SK-MEL-5 (cell line): Measurements from ENCODE around the gene CXCL14. TPM values are rescaled to one million over a fixed set of nuclear protein-coding genes. Genes with fewer than 3 reads are reported as not detected.

Experiments
- DNase-seq: peaks from one replicate; pipeline ENCODE4 v3.0.0-alpha.2; 2016; ENCODE audit warnings: low read depth, low spot score
- in situ Hi-C: cut with HindIII; loops from 2 replicates; pipeline ENCODE4 v1.10.0; 2016; ENCODE audit warnings: low sequenced_read_pairs, high pct_unique_total_duplicates, low pct_unique_long_range_greater_than_20kb
- total RNA-seq: library from RNA; depleted of rRNA; stranded (reverse); fragments of >200 nt; shearing (Covaris generic); gene quantifications from 2 replicates; pipeline ENCODE4 v1.2.3, GENCODE V29; 2014

Gene CXCL14
- total RNA-seq, 1 experiment from 2014 or later: not detected

DNA sequence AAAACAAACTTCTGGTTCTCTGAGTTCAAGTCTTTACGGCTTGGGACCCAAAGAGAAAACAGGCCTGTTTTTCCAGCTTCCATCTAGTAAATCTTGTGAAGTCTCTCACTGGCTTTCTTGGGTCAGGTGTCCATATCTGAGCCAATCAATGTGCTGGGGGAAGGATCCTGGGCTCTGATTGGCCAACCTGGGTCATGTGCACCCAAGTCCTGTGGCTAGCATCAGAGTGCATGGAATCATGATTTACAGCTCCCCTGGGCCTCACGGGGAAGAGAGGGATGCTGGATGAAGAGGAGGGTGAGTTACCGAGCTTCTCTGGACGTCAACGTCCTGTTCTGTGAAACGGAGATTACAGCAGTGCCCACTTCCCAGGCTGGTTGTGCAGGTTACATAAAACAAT is 19.4 kb downstream of the CXCL14 start:
- in situ Hi-C loops: loop anchor here (25.0 kb wide), 1 partner anchor 278 kb away; the partner anchor contains the start of gene SLC25A48
- peak; percentile 46 for DNase-seq

DNA sequence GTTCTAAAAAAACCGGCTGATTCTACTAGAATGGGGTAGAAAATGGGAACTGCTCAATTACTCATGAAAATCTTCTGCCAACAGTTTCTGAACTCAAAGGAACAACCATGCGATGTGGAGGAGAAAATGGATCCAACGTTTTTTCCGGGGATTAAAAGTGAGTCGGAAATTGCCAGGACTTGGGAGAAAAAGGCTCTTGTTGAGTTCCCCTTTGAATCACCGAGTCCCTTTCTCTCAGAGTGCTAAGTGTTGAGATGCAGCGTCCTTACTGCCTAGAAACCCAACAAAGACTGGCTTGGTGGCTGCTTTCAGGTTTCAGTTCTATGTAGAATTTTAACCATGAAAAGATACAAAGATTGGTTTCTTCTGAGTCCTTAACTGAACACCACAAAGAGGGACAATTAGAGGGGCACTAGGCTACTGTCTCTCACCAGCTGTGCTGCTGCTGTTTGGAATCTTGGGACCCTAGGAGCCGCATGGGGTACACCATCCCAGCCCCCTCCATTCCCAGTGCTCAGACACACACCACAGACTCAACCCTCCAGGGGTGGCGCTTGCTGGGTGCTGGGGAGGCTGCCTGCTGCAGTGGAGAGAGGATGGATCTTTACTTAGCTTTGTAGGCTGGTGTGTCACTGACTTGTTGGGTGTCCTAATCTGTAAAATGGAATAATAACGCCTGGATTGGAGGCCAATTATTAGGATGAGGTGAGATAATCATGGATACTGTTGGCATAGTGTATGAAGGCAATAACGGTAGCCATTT is 21.5 kb downstream of the CXCL14 start:
- DNase-seq: no peak
- in situ Hi-C loops: loop anchor here (25.0 kb wide), 1 partner anchor 280 kb away; the partner anchor contains the start of gene SLC25A48

DNA sequence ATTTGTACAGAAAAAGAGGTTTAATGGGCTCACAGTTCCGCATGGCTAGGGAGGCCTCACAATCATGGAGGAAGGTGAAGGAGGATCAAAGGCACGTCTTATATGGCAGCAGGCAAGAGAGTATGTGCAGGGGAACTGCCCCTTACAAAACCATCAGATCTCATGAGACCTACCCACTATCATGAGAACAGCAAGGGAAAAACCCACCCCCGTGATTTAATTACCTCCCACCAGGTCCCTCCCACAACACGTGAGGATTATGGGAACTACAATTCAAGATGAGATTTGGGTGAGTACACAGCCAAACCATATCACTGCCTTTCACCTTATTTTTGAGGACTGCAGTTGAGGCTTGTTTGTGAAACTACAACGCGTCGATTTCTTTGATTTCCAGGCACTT is 22.2 kb downstream of the CXCL14 start:
- in situ Hi-C loops: loop anchor here (25.0 kb wide), 1 partner anchor 281 kb away; the partner anchor contains the start of gene SLC25A48
- DNase-seq: no peak

DNA sequence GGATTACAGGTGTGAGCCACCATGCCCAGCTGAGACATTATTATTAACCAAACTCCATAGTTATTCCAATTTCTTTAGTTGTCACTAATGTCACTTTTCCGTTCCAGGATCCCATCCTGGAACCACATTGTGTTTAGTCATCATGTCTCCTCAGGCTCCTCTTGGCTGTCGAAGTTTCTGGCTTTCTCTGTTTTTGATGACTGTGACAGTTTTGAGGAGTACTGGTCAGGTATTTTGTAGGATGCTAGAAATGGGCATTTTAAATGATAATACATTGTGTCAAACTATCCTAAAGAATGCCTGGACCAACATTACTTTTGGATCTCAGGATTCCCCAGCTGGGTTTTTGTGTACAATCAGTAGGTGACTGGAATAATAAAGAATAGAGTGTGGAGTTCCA is 23.3 kb downstream of the CXCL14 start:
- DNase-seq: no peak
- in situ Hi-C loops: loop anchor here (25.0 kb wide), 1 partner anchor 282 kb away; the partner anchor contains the start of gene SLC25A48

DNA sequence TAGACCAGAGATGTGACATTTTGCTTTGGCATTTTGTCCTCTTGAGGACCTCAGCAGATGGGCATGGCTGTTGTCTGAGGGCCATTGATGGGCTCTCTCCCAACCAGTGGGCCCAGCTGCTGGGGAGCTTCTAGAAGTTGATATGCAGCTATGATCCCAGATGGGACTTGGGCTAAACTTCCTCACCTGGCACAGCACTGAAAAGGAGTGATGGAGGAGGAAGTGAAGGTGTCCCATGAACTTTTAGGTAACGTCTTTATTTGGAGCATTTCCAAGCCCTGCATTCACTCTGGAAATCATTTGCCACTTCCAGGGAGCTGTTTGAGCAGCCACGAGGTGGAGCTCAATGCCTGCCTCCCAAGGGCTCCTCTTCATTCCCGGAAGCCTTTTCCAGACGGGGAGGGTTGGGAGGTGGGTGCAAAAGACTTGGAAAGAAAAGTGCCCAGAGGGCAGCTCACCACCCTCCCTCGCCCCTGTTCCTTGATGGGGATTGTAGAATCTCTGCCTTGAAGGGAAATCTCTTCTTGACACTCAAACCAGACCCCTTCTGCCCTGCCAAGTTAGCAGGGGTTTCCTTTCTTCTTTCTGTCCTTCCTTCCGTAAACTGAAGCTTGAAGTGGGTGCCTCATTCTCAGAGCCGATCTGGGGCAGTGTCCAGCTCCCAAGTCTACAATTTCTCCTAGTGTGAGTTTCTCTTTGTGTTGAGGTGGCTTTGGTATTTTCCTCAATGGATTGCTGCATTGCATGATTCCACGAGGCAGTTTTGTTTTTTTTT is 24.9 kb downstream of the CXCL14 start:
- in situ Hi-C loops: loop anchor here (5.0 to 25.0 kb wide), 2 partner anchors 92 to 283 kb away; partner anchors contain the start of gene SLC25A48
- peak; percentile 80 for DNase-seq

DNA sequence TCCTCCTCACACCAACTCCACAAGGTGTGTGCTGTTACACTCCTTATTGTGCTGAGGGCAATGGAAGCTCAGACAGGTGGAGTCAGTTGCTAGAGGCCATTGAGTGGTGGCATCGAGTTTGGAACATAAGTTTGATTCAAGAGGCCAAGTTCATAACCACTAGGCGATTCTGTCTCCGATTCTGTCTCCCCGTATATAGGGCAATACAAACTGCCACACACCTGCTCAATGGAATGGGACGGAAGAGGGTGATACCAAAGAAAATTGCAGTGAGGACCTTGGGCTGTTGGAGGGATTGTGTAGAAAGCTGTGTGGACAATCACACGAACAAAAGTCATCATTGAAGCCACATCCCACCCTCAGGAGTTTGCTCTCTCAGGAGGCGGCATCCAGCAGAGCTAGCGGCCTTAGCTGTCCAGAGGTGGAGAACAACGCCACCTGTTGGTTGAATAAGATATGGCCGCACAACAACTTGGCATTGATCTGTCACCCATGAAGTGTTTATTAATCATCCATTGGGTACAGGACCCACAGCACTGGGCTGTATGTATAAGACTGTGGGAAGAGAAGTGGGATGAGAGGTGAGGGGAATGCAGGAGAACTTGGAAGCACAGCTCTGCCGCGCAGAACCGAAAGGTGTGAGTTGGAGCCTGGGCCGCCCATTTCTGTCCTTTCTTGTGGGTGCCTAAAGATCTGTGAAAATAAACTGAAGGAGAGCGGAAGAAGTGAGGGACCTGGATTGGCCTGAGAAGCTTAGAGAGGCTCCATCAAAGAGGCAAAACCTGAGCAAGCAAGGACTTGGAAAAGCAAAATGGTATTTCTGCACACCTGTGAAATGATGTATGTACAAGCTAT is 27.0 kb downstream of the CXCL14 start:
- peak; percentile 79 for DNase-seq
- in situ Hi-C loops: loop anchor here (5.0 to 25.0 kb wide), 2 partner anchors 90 to 285 kb away; partner anchors contain the start of gene SLC25A48

DNA sequence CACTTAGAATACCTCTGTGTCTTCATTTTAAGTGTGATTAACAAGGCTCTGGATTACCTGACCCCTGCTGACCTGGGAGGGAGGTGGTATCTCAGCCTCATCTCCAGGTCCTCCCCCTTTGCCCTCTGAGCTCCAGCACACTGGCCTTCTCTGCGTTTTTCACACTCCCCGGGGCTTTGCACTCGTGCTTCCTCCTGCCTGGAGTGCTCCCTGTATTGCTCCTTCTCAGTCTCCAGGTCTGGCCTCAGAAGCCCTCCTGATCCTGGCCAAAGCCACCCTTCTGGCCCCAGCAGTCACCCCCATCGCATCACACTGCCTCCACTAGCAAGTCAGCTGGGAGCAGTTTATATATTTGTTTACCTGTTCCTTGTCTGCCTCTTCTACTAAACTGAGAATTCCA is 29.4 kb downstream of the CXCL14 start:
- no peak for DNase-seq
- in situ Hi-C loops: no loop called here

DNA sequence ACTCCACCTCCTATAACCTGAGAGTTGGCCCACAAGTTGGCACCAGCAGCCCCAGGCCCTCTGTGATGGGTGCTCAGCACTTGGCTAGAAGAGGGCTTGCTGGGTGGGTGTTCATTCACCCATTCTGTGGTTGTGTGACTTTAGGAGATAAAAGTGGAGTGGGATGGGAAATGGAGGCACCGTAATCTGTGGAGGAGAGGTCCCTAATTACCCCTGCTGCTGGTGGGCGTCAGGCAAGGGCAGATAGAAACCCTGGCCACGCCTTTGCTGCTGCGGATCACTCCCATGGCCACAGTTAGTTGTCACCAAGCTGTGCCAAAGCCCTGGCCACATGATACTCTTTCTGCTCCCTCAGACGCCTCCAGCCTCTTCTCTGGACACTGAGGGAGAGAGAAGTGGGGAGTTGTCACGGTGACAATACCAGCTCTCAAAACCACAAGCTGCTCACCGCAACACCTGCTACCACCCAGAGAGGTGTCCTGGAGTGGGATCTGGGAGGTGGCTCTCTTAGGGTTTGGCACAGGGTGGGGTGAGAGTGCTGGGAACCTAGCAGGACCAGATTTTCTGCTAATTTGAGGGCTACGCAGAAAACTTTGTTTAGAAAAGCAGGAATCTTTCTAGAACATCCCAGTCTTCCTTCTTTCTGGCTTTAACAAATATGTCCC is 31.1 kb downstream of the CXCL14 start:
- DNase-seq: no peak
- in situ Hi-C loops: no loop called here

DNA sequence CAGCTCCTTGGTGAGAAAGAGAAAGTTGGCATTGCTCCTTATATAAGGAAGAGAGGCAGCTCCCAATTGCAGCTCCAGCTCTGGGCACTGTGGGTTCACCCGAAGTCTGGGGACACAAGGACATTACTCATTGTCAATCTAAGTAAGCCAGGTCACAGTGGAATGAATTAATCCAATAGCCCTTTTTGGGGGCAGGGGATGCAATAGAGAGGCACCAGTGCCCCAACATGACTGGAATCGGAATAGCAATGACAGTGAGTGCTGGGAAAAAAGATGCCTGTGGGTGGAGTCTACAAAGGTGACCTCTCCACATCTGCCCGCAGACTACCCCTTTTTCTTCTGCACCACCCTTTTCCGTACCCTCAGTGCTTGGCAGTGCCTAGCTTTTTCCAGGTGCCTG is 31.9 kb downstream of the CXCL14 start:
- in situ Hi-C loops: no loop called here
- DNase-seq: no peak

DNA sequence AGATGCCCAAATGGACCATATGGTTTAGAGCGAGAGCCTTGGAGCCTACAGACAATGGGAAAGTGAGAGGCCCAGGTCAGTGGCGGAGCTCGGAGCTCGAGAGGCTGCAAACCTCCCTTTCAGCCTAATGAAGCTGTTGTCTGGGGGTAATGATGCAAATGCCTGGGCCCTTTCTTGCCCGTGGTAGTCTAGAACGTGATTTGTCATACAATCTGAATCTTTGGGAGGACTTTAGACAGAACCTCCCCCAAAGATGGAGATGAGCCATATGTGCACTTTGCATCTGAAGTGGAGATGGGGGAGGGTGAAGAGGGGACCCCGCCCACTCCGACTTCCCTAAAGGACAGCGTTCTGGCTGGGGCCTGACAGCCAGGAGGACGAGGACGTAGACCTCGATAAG is 32.7 kb downstream of the CXCL14 start:
- in situ Hi-C loops: no loop called here
- no peak for DNase-seq

DNA sequence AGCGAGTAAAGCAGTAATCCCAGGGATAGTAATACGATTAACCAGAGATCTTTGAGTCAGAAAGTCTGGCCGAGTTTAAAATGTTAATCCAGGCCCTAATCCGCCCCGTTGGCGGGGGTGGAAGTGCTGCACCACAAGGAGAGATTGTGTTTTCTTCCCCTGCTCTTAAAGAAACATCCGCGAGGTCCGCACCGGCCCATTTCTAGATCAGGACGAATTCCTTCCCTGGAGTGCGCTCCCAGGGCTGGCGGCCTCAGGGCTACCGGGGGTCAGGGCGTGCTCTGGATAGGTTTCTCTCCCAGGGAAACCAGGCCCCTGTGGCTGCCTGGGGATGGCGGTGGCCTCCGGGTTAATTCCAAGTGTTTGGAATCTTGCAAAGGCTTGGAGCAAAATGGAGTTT is 33.7 kb downstream of the CXCL14 start:
- in situ Hi-C loops: no loop called here
- no peak for DNase-seq

DNA sequence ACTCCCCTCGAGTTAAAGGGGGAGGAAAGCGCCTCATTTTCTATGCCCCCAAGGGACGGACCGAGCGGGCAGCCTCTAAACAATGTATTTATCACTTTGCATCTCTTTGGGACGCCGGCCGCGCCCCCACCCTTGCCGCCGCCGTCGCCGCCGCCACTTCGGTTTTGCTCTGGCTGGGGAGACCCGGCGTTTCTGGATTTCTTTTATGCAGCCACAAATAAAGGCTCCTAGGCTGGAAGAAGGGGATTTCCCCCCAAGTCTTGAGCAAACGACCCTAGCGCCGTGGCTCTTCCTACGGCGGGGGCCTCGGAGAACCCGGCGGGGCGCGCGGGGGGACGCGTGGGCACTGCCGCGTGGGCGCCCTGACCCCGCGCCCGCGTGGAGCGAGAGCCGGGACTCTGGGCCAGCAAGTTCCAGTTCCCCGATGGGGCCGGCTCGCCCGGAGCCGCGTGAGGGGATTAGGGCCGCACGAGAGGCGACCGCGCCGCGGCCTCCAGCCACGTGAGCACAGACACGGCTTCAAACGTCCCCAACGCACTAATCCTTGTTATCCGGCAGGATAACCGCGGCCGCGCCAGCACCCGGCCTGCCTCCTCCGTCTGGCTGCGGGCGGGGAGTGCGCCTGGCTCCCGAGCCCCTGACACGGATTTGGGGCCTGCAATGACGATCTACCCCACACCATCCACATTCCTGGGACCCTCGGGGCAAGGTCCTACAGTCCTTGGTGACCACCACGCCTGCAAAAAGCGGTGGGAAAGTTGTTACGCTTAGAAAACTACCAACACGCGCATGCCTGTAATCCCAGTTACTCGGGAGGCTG is 35.1 kb downstream of the CXCL14 start:
- no peak for DNase-seq
- in situ Hi-C loops: no loop called here

DNA sequence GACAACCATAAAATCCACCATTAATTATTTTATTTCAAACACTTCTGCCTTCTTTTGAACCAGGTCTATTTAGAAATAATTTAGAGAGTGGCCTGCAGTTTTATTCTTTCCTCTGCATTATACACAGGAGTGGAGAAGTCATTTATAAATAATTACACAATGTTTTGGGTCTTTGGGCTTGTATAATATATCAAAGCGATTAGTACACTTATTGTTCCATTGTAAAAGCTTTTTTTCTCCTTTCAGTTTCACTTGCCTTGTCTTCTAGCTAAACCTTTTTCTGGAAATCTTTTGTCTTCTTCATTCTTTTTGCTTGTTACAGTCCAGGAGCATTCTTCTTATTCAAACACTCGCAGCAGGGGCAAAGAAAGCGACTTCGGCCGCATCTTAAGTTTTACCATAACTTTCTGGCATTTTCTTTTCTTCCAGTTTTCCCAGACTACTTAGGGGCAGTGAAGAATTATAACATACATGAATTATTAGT is 35.7 kb downstream of the CXCL14 start:
- DNase-seq: no peak
- in situ Hi-C loops: no loop called here

DNA sequence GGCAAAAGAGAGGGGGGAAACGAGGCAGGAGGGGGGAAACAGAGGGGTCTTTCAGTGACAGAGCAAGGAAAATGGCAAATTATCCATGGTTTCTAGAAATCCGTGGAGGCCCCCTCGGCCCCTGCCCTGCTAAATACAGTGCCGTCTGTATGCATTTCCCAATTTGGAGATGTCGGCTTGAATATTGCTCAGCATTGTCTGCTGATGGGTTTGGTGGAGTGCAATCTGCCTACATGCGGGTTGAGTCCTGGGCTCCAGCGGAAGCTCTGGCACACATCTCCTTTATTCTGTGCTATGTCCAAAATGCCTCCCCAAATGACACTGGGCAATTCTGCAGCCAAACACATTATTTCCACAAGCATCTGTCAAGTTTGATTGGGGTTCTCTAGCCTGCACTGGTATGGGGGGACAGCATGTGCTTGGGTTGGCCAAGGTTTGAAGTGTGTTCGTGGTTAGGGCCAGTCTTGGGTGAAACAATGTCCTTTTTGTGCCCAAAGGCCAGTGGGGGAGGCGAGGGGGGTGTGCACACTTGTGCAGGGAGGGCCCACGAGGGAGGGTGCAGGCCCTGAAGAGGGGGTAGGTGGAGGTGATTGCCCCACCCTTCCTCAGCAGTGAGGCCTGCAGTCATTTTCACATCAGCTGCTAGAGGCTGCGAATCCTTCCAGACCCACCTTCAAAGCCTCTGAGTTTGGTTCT is 36.8 kb downstream of the CXCL14 start:
- no peak for DNase-seq
- in situ Hi-C loops: no loop called here

DNA sequence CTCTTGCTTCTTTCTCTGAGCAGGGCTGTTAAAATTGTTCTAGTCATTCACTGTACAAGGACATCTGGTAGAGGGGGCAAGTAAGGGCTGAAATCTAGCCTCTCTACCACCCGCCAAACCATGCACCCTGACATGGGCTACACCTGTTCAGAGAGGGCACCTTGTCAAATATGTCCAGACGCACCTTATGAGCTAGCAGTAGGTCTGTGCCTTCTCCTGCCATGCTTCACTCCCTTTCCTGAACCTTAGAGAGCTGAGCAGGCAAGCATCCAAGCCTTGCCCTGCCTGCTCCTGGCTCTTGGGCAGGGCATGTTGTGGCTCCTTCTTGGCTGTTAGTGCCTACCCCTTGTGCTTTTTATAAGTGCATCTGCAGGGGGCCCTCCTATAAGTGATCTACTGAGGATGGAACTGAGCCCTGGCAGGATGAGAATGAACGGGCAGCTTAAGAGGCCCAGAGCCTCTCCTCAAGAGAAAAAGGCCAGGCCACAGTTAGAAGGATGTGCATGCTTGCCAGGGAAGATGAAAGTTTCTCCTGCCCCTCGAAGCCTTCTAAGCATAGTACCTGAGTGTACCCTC is 39.3 kb downstream of the CXCL14 start:
- in situ Hi-C loops: no loop called here
- DNase-seq: no peak

DNA sequence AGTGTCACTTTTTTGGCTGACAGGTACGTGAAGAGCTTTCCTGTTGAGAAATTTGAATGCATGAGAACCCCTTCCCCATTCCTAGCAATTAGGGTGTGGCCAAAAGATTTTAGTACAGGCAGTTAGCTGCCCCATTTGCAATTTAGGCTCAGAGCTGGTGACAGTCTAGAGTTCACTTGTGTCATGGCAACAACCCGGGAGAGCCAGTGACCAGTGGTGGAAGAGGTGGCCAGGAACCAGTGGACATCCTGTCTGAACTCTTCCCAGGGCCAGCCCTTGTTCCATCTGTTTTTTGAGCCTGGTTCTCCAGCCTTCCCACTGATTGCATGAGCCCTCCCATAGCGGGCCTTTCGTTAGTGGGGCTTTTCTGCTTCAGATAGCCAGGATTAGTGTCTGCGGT is 40.5 kb downstream of the CXCL14 start:
- no peak for DNase-seq
- in situ Hi-C loops: no loop called here
